ENCODE data around the gene RAMP1. TPM values are rescaled to one million over a fixed set of nuclear protein-coding genes. Genes with fewer than 3 reads are reported as not detected.

RAMP1 gene
- total RNA-seq, 1 experiment from 2014 or later: 23.4 TPM

DNA sequence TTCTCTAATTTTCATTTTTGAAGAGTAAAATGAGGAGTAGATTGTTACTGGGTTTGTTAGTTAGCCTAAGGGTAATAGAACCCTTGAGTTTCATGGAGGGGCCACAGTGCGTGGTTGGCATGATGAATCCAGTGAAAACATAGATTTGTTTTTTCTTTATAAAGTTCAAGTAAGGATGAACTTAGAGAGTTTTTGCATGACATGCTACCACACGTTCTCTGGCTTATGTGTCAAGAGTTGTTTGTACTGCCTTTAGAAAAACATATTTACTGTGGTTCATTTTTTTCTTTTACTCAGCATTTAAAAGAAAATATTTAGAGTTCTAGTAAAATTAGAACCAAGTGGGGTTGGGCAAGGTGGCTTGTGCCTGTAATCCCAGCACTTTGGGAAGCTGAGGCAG, 39.0 kb upstream of the RAMP1 start (continued):
- TF ChIP-seq SP1 (IDR thresholded peaks at IDR 0.05; ENCODE audit: low read depth) (no peak), FOSL1 (IDR thresholded peaks at IDR 0.05; ENCODE audit: low read depth) (no peak), JUND (IDR thresholded peaks at IDR 0.05) (no peak), YY1 (IDR thresholded peaks at IDR 0.05; ENCODE audit: extremely low read depth, insufficient replicate concordance, low read depth, low read length) (no peak), CTCF (IDR thresholded peaks at IDR 0.05 in 2 of 3, conservative IDR thresholded peaks at IDR 0.05 in 1 of 3; ENCODE audit: borderline replicate concordance in 1 of 3, insufficient read depth in 1 of 3, low read depth in 2 of 3, low read length in 2 of 3) (no peak), POLR2A (IDR thresholded peaks at IDR 0.05; ENCODE audit: borderline replicate concordance, extremely low read depth, insufficient read depth, insufficient read length) (no peak)

DNA sequence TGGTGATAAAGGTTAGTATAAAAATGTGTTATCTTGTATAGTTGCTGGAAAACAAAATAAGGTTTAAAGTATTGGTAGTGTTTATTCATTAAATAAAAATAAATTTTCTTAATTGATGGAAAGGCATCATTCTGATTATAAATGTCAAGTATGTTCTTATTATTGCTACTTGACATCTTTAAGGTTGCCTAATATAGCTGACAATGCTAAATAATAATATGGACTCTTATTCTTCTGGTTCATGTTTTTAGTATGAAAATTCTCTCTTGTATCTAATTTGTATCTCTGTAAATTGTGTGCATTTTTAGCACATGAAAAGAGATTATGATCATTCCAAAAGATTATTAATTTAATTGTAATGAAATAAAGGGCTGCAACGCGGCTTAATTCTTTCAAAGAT, 35.9 kb upstream of the RAMP1 start:
- Histone ChIP-seq H3K27ac (ENCODE audit: low read depth, low read length) (no peak overlapping the region), H2AFZ (ENCODE audit: low read depth, low read length, poor library complexity, severe bottlenecking) (no peak overlapping the region), H3K27me3 (ENCODE audit: insufficient read depth, low read length) (no peaks in the 10 kb centered on the region), H4K20me1 (ENCODE audit: insufficient read depth) (no peaks in the 10 kb centered on the region), H3K9me3 (ENCODE audit: control insufficient read depth in 1 of 2, insufficient read depth in 1 of 2, low read depth in 1 of 2, low read length in 2 of 2) (no peaks in the 10 kb centered on the region), H3K4me3 (replicated peaks in 1 of 2; ENCODE audit: low read depth in 1 of 2, low read length in 2 of 2) (no peak overlapping the region), H3K9ac (ENCODE audit: low read length) (no peak overlapping the region), H3K4me1 (ENCODE audit: control insufficient read depth in 1 of 2, insufficient read depth in 2 of 2, low read length in 2 of 2) (no peaks in the 10 kb centered on the region), H3K4me2 (ENCODE audit: low read length) (no peak overlapping the region), H3K9me2 (ENCODE audit: insufficient read depth) (no peaks in the 10 kb centered on the region), H3K36me3 (ENCODE audit: control insufficient read depth in 1 of 2, insufficient read depth in 2 of 2, low read length in 2 of 2) (no peaks in the 10 kb centered on the region), H3K79me2 (ENCODE audit: insufficient read depth, low read length) (no peaks in the 10 kb centered on the region)
- intact Hi-C loops (cut with micrococcal nuclease): no loop called here
- ChIA-PET CTCF (no interaction called here), POLR2A (no interaction called here), RAD21 (ENCODE audit: low non-redundant PET in 1 of 2, low total read pairs in 2 of 2, uncharacterized antibody in 2 of 2, unreplicated experiment in 2 of 2) (no interaction called here)
- DNase-seq (ENCODE audit: low read depth, low spot score) (no peak), ATAC-seq (no peak)
- no TSS peak for BruUV-seq (replicated peaks)
- no peak for TF ChIP-seq EZH2phosphoT487 (IDR thresholded peaks at IDR 0.05; ENCODE audit: borderline replicate concordance)
- TF ChIP-seq EGR1 (IDR thresholded peaks at IDR 0.05; ENCODE audit: low read depth): no peak
